H1 (cell line): Measurements from ENCODE around the gene CDON. TPM values are rescaled to one million over a fixed set of nuclear protein-coding genes. Genes with fewer than 3 reads are reported as not detected.
"Not testable (repeated sequence)": the region's sequence is repeated elsewhere in the genome, so short reads cannot be mapped to it uniquely, and the experiment has no call there.

Experiments used
- CTCF ChIA-PET: fragments of 300-600 bp; sonication (Branson Sonifier 250); formaldehyde crosslinking; loops from one replicate; lab custom pipeline; 2021; ENCODE audit not compliant: partially characterized antibody; lab: Charles Lee
- POLR2A ChIA-PET: fragments of 300-600 bp; sonication (Branson Sonifier 250); formaldehyde crosslinking; loops from one replicate; lab custom pipeline; 2021; ENCODE audit warnings: inconsistent platforms; ENCODE audit not compliant: partially characterized antibody; lab: Charles Lee
- DNase-seq, 2 experiments: peaks; one replicate each; pipeline versions ENCODE4 v3.0.0 to v3.0.0-alpha.2; 2010 to 2022; ENCODE audit warnings: low spot score in 2 of 2, low read depth in 1 of 2, mixed read lengths in 1 of 2
- FAIRE-seq: peaks from 2 replicates; lab custom pipeline; 2011; peaks lifted over from hg19 to GRCh38; lab: Jason Lieb, UNC
- H2AFZ ChIP-seq: 2 replicates; pipeline ENCODE4 v1.8.1; 2012; ENCODE audit warnings: low read length, inconsistent platforms
- H2AK5ac ChIP-seq: 2 replicates; pipeline ENCODE4 v1.6.1; 2013; ENCODE audit warnings: low read depth, low read length
- H2BK120ac ChIP-seq: replicated peaks from 2 replicates; pipeline ENCODE3; 2013; ENCODE audit warnings: low read depth, low read length, inconsistent platforms
- H2BK12ac ChIP-seq: 2 replicates; pipeline ENCODE4 v1.6.1; 2013; ENCODE audit warnings: low read depth, low read length
- H2BK15ac ChIP-seq: 2 replicates; pipeline ENCODE4 v1.6.1; 2013; ENCODE audit warnings: low read length
- H2BK20ac ChIP-seq: 2 replicates; pipeline ENCODE4 v1.6.1; 2013; ENCODE audit warnings: low read length
- H2BK5ac ChIP-seq: 2 replicates; pipeline ENCODE4 v1.6.1; 2013; ENCODE audit warnings: low read depth, low read length
- H3K14ac ChIP-seq: 2 replicates; pipeline ENCODE4 v1.6.1; 2013; ENCODE audit warnings: inconsistent platforms; ENCODE audit not compliant: insufficient read length
- H3K18ac ChIP-seq: 2 replicates; pipeline ENCODE4 v1.6.1; 2013; ENCODE audit warnings: low read length; ENCODE audit errors: extremely low read depth
- H3K23ac ChIP-seq: 2 replicates; pipeline ENCODE4 v1.6.1; 2013; ENCODE audit warnings: inconsistent platforms; ENCODE audit not compliant: insufficient read length
- H3K23me2 ChIP-seq: 2 replicates; pipeline ENCODE4 v1.6.1; 2013; ENCODE audit warnings: low read depth, low read length
- H3K27ac ChIP-seq: 2 replicates; pipeline ENCODE4 v1.6.1; 2011; ENCODE audit warnings: low read depth, low read length, inconsistent platforms
- H3K27me3 ChIP-seq, 4 experiments: replicated peaks in 1 of 4; 1 replicate in 1 of 4; 2 replicates in 3 of 4; pipeline versions ENCODE4 v1.6.1 to v1.8.1; 2011 to 2013; ENCODE audit warnings: low read length in 3 of 4, mild to moderate bottlenecking in 3 of 4, inconsistent platforms in 2 of 4, mixed read lengths in 2 of 4, moderate library complexity in 1 of 4; ENCODE audit not compliant: control insufficient read depth in 3 of 4, insufficient read depth in 3 of 4; ENCODE audit errors: extremely low read depth in 1 of 4
- H3K36me3 ChIP-seq, 4 experiments: 2 replicates each; pipeline versions ENCODE4 v1.6.1 to v1.8.1; 2011 to 2013; ENCODE audit warnings: mild to moderate bottlenecking in 4 of 4, low read length in 3 of 4, moderate library complexity in 2 of 4, control low read depth in 1 of 4, inconsistent platforms in 1 of 4; ENCODE audit not compliant: insufficient read depth in 4 of 4, control insufficient read depth in 2 of 4
- H3K4ac ChIP-seq: replicated peaks from 2 replicates; pipeline ENCODE3; 2013; ENCODE audit warnings: low read length, low read depth, mixed read lengths, inconsistent platforms; ENCODE audit not compliant: insufficient read length
- H3K4me1 ChIP-seq, 4 experiments: replicated peaks in 1 of 4; 1 replicate in 1 of 4; 2 replicates in 3 of 4; pipeline versions ENCODE4 v1.6.1 to v1.8.1; 2011 to 2013; ENCODE audit warnings: low read length in 3 of 4, inconsistent platforms in 2 of 4, mixed read lengths in 1 of 4; ENCODE audit not compliant: insufficient read depth in 4 of 4, control insufficient read depth in 3 of 4
- H3K4me2 ChIP-seq, 2 experiments: 2 replicates each; pipeline versions ENCODE4 v1.6.1 to v1.8.1; 2011 to 2013; ENCODE audit warnings: low read depth in 2 of 2, low read length in 2 of 2, control low read depth in 1 of 2, inconsistent platforms in 1 of 2, mild to moderate bottlenecking in 1 of 2; ENCODE audit not compliant: insufficient read depth in 1 of 2
- H3K4me3 ChIP-seq, 4 experiments: fragments of 200-600, 300-600 bp in 1 of 4; sonication (generic), shearing (Covaris generic), sonication (Bioruptor Twin) in 1 of 4; 2 replicates each; pipeline versions ENCODE4 v1.5.1 to v1.8.1; 2011 to 2016; ENCODE audit warnings: low read length in 4 of 4, low read depth in 3 of 4, control low read depth in 2 of 4, inconsistent platforms in 2 of 4, mild to moderate bottlenecking in 2 of 4, mixed read lengths in 1 of 4, moderate library complexity in 1 of 4; ENCODE audit not compliant: insufficient read depth in 2 of 4; ENCODE audit errors: extremely low read depth in 1 of 4
- H3K56ac ChIP-seq: replicated peaks from 2 replicates; pipeline ENCODE3; 2013; ENCODE audit warnings: low read depth, mild to moderate bottlenecking, mixed read lengths, low read length, inconsistent platforms; ENCODE audit not compliant: insufficient read length
- H3K79me1 ChIP-seq: 2 replicates; pipeline ENCODE4 v1.6.1; 2013; ENCODE audit warnings: low read depth, low read length, control low read depth
- H3K79me2 ChIP-seq, 2 experiments: 2 replicates each; pipeline versions ENCODE4 v1.6.1 to v1.8.1; 2012 to 2013; ENCODE audit warnings: low read length in 2 of 2, mild to moderate bottlenecking in 2 of 2, inconsistent platforms in 1 of 2; ENCODE audit not compliant: insufficient read depth in 2 of 2, control insufficient read depth in 1 of 2
- H3K9ac ChIP-seq, 4 experiments: replicated peaks in 1 of 4; 1 replicate in 1 of 4; 2 replicates in 3 of 4; pipeline versions ENCODE4 v1.6.1 to v1.8.1; 2011 to 2013; ENCODE audit warnings: low read depth in 3 of 4, low read length in 3 of 4, control low read depth in 2 of 4, mild to moderate bottlenecking in 2 of 4, moderate library complexity in 2 of 4, inconsistent platforms in 1 of 4; ENCODE audit errors: extremely low read depth in 1 of 4
- H3K9me3 ChIP-seq, 2 experiments: 2 replicates each; pipeline versions ENCODE4 v1.6.1 to v1.8.1; 2012 to 2013; ENCODE audit warnings: mild to moderate bottlenecking in 2 of 2, moderate library complexity in 2 of 2, control low read depth in 1 of 2, inconsistent platforms in 1 of 2, low read depth in 1 of 2, low read length in 1 of 2, mixed read lengths in 1 of 2; ENCODE audit not compliant: insufficient read depth in 2 of 2
- H4K20me1 ChIP-seq, 2 experiments: replicated peaks in 1 of 2; 2 replicates each; pipeline versions ENCODE3 to v1.8.1; 2011 to 2013; ENCODE audit warnings: inconsistent platforms in 2 of 2, low read length in 2 of 2, mild to moderate bottlenecking in 1 of 2; ENCODE audit not compliant: insufficient read depth in 2 of 2, control insufficient read depth in 1 of 2
- H4K5ac ChIP-seq: 2 replicates; pipeline ENCODE4 v1.6.1; 2013; ENCODE audit warnings: low read length, low read depth, mixed read lengths, inconsistent platforms; ENCODE audit not compliant: insufficient read length
- H4K8ac ChIP-seq: 2 replicates; pipeline ENCODE4 v1.8.0; 2013; ENCODE audit warnings: mild to moderate bottlenecking, moderate library complexity, low read length, inconsistent platforms; ENCODE audit not compliant: insufficient read depth; ENCODE audit errors: extremely low read depth
- H4K91ac ChIP-seq: replicated peaks from 2 replicates; pipeline ENCODE3; 2013; ENCODE audit warnings: low read length, mixed read lengths, inconsistent platforms; ENCODE audit not compliant: insufficient read length
- WGBS, 2 experiments: shearing (Covaris generic) in 1 of 2; methylation state at CpG; one replicate each; pipeline versions ENCODE4 v1.1.6 to v1.1.7; 2013 to 2015; ENCODE audit warnings: low lambda C conversion rate in 2 of 2, mixed read lengths in 2 of 2, inconsistent platforms in 1 of 2, low coverage in 1 of 2, missing lambda C conversion rate in 1 of 2; ENCODE audit not compliant: insufficient replicate concordance in 2 of 2, insufficient coverage in 1 of 2, insufficient read length in 1 of 2; ENCODE audit errors: extremely low coverage in 1 of 2, missing lambda C conversion rate in 1 of 2; 5-methylcytosine and 5-hydroxymethylcytosine counted together
- polyA plus RNA-seq, 7 experiments: library from polyadenylated mRNA; depleted of rRNA in 3 of 7; stranded (reverse) in 5 of 7; unstranded in 2 of 7; fragments of >200 nt in 5 of 7; fragments of 200-250 nt in 2 of 7; gene quantifications; 1 replicate in 5 of 7; 2 replicates in 1 of 7; 4 replicates in 1 of 7; pipeline versions ENCODE4 v1.2.1 to v1.2.3, GENCODE V29; 2011 to 2013; ENCODE audit warnings: missing spikeins in 2 of 7, mixed read lengths in 2 of 7
- total RNA-seq: library from RNA; stranded (reverse); fragmentation: NEBNext Ultra II Directional; extraction: Animal tissue kit (Norgen Biotek cat#: 25700); gene quantifications from 2 replicates; pipeline ENCODE4 v1.2.1, GENCODE V29; 2021

Gene CDON
- total and polyA plus RNA-seq, 2 of the 8 experiments (the other 6 are each of a cell fraction or from before 2014, with no cell fraction given), result 11.0 to 32.5 TPM

DNA sequence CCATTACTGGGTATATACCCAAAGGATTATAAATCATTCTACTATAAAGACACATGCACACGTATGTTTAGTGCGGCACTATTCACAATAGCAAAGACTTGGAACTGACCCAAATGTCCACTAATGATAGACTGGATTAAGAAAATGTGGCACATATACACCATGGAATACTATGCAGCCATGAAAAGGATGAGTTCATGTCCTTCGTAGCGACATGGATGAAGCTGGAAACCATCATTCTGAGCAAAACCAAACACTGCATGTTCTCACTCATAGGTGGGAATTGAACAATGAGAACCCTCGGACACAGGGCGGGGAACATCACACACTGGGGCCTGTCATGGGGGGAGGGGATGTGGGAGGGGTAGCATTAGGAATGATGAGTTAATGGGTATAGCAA, 76.7 kb downstream of the CDON start:
- H4K8ac ChIP-seq, H3K9ac ChIP-seq, H2BK12ac ChIP-seq, H3K23me2 ChIP-seq, FAIRE-seq, H3K4ac ChIP-seq, POLR2A ChIA-PET, H3K9me3 ChIP-seq, H3K79me2 ChIP-seq, H3K79me1 ChIP-seq, H3K23ac ChIP-seq, H4K20me1 ChIP-seq, H3K4me1 ChIP-seq, H3K14ac ChIP-seq, H2BK120ac ChIP-seq, H2AFZ ChIP-seq, H2BK20ac ChIP-seq, H2BK5ac ChIP-seq, H2AK5ac ChIP-seq, H3K18ac ChIP-seq, H4K91ac ChIP-seq, DNase-seq, H3K27me3 ChIP-seq, H3K27ac ChIP-seq, H4K5ac ChIP-seq, H3K4me2 ChIP-seq, H3K56ac ChIP-seq, H2BK15ac ChIP-seq, H3K4me3 ChIP-seq: not testable (repeated sequence)
- WGBS, 2 experiments, result 91% methylated on average over 6 of the region's 6 CpGs; no CpG with 5 or more reads in 1 of the 2 experiments
- CTCF ChIA-PET, result interaction anchor here (1.2 kb wide), 1 partner anchor 44 kb away, joined by 4 read pairs; no protein-coding TSS in a partner anchor
- H3K36me3 ChIP-seq, result peaks cover 0 to 12% (median 2%) of the 10 kb centered on the region in 4 experiments; a peak in 4 of 8 replicates
